ENCODE results near the gene OGDH.

OGDH gene

DNA sequence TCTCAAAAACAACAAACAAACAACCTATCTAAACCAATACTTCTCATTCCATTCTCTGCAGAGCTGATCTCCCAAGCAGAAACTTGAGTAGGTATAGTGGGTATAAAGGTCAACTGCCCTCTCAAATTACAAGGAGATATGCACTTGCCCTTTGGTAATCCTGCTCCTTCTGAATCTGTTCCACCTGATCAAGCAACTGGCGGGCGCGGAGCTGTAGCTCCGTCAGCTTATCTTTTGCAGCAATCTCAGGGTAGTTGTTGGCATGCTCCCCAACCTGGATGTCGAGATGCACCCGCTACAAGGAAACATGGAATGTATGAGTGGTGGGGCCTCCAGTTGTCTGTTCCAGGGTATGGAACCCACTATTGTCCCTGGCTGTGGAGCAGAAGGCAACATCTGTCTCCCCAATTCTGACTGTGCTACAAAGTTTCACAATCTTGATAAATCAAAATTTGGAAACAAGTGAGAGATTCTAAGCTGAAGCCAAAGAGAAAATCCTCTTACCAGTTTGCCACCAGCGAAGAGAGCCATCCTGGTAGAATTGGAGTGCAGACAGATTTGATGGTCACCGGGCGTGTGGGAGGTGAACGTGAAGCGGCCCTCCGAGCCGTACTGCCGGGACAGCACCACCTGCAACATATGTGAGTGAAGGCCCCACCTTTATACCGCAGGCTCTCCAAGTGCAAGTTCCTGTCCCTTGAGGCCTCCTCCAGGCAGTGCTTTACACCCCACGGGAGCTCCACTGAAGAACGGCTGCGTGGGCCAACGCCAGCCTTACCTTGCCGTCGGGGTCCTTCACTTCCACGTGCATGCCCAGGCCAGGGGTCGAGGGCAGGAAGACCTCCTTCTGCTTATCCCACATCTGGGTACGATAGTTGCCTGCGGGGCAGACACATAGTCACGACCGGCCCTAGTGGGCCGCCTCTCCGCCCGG is 25.2 kb upstream of the OGDH start:
- H3K36me3 ChIP-seq (ENCODE audit: control insufficient read depth in 2 of 2, insufficient read depth in 1 of 2, low read length in 2 of 2), result peaks cover 32 to 36% of the 10 kb centered on the region in 2 experiments
- peak overlapping the region; percentile 88 for H3K4me3 ChIP-seq (ENCODE audit: low read depth, low read length)
- POLR2A ChIA-PET, result interaction anchor here (0.5 to 3.1 kb wide), 16 partner anchors 8 to 1155 kb away, joined by 3 to 27 read pairs (median 4); partner anchors contain the start of genes DDX56, H2AZ2, NUDCD3 and OGDH
- H3K9me3 ChIP-seq (ENCODE audit: control insufficient read depth, insufficient read depth, low read depth, low read length), result no peaks in the 10 kb centered on the region
- CTCF ChIA-PET, result interaction anchor here (0.6 to 1.4 kb wide), 4 partner anchors 7 to 912 kb away, joined by 3 to 5 read pairs (median 4); partner anchors contain the start of gene DDX56
- H3K4me1 ChIP-seq (ENCODE audit: control insufficient read depth, insufficient read depth, low read length), result no peaks in the 10 kb centered on the region
- peak overlapping the region; percentile 94 for H3K27ac ChIP-seq (ENCODE audit: extremely low read depth, low read depth, low read length)
- TF ChIP-seq ZNF416 (tag by site-specific recombination; IDR thresholded peaks at IDR 0.05), result peak; percentile 23; the same call in 1 of the 2 replicates
- TF ChIP-seq KLF7 (tag by site-specific recombination; IDR thresholded peaks at IDR 0.05; ENCODE audit: borderline replicate concordance), result no peak
- TF ChIP-seq ZEB2 (tag by site-specific recombination; IDR thresholded peaks at IDR 0.05), result no peak
- TF ChIP-seq ZNF132 (tag by site-specific recombination; IDR thresholded peaks at IDR 0.05; ENCODE audit: borderline replicate concordance), result no peak
- TF ChIP-seq ZBTB49 (tag by site-specific recombination; IDR thresholded peaks at IDR 0.05; ENCODE audit: low read depth), result no peak
- TF ChIP-seq KLF1 (tag by site-specific recombination; IDR thresholded peaks at IDR 0.05), result no peak
- TF ChIP-seq PBX3 (CRISPR knock-in tag; IDR thresholded peaks at IDR 0.05), result no peak
- no peak for TF ChIP-seq TRIM28 (IDR thresholded peaks at IDR 0.05; ENCODE audit: borderline replicate concordance, low read length)
- no peak for TF ChIP-seq HOXD13 (CRISPR knock-in tag; IDR thresholded peaks at IDR 0.05; ENCODE audit: borderline replicate concordance)
- TF ChIP-seq OSR2 (tag by site-specific recombination; IDR thresholded peaks at IDR 0.05), result no peak
- TF ChIP-seq REPIN1 (tag by site-specific recombination; IDR thresholded peaks at IDR 0.05; ENCODE audit: low read depth), result no peak
- no peak for TF ChIP-seq RBAK (tag by site-specific recombination; IDR thresholded peaks at IDR 0.05)
- no peak for TF ChIP-seq ZNF645 (tag by site-specific recombination; IDR thresholded peaks at IDR 0.05)
- TF ChIP-seq ZNF777 (tag by site-specific recombination; IDR thresholded peaks at IDR 0.05; ENCODE audit: borderline replicate concordance), result peak; percentile 97
- no peak for TF ChIP-seq ZNF621 (tag by site-specific recombination; IDR thresholded peaks at IDR 0.05)
- TF ChIP-seq ZNF292 (tag by site-specific recombination; IDR thresholded peaks at IDR 0.05; ENCODE audit: borderline replicate concordance, low read depth), result no peak
- TF ChIP-seq ZNF639 (tag by site-specific recombination; IDR thresholded peaks at IDR 0.05), result no peak
- TF ChIP-seq, protein P1, sequence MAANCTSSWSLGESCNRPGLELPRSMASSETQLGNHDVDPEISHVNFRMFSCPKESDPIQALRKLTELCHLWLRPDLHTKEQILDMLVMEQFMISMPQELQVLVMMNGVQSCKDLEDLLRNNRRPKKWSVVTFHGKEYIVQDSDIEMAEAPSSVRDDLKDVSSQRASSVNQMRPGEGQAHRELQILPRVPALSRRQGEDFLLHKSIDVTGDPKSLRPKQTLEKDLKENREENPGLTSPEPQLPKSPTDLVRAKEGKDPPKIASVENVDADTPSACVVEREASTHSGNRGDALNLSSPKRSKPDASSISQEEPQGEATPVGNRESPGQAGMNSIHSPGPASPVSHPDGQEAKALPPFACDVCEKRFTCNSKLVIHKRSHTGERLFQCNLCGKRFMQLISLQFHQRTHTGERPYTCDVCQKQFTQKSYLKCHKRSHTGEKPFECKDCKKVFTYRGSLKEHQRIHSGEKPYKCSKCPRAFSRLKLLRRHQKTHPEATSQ (tag by site-specific recombination; IDR thresholded peaks at IDR 0.05), result no peak
- peak; percentile 18; the same call in 1 of the 2 replicates for TF ChIP-seq PRDM1 (tag by site-specific recombination; IDR thresholded peaks at IDR 0.05)
- TF ChIP-seq ZBTB48 (tag by site-specific recombination; IDR thresholded peaks at IDR 0.05), result no peak; the same call in 1 of the 2 replicates
- no peak for TF ChIP-seq SCRT2 (tag by site-specific recombination; IDR thresholded peaks at IDR 0.05)
- TF ChIP-seq, protein P2, sequence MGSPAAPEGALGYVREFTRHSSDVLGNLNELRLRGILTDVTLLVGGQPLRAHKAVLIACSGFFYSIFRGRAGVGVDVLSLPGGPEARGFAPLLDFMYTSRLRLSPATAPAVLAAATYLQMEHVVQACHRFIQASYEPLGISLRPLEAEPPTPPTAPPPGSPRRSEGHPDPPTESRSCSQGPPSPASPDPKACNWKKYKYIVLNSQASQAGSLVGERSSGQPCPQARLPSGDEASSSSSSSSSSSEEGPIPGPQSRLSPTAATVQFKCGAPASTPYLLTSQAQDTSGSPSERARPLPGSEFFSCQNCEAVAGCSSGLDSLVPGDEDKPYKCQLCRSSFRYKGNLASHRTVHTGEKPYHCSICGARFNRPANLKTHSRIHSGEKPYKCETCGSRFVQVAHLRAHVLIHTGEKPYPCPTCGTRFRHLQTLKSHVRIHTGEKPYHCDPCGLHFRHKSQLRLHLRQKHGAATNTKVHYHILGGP (tag by site-specific recombination; IDR thresholded peaks at IDR 0.05), result no peak
- no peak for TF ChIP-seq ZNF211 (tag by site-specific recombination; IDR thresholded peaks at IDR 0.05; ENCODE audit: low read depth)
- TF ChIP-seq ZSCAN18 (tag by site-specific recombination; IDR thresholded peaks at IDR 0.05), result no peak
- TF ChIP-seq ZNF707 (tag by site-specific recombination; IDR thresholded peaks at IDR 0.05), result no peak
- TF ChIP-seq WT1 (tag by site-specific recombination; IDR thresholded peaks at IDR 0.05), result no peak; the same call in 1 of the 2 replicates
- TF ChIP-seq ZNF571 (tag by site-specific recombination; IDR thresholded peaks at IDR 0.05), result no peak
